Activated CD8-positive, alpha-beta T cell treated with anti-CD3 and anti-CD28 coated beads, Interleukin-2, amount 10 ng/mL, durations not matched to agents 7 days and 5 days (primary cell): Measurements from ENCODE around the gene PRICKLE2. TPM values are rescaled to one million over a fixed set of nuclear protein-coding genes. Genes with fewer than 3 reads are reported as not detected.
"Not testable (repeated sequence)": the region's sequence is repeated elsewhere in the genome, so short reads cannot be mapped to it uniquely, and the experiment has no call there.

ENCODE experiments used
- ATAC-seq: fragments of 150-1000 bp; cut with Tn5 transposase; one replicate; pipeline ENCODE4 v1.10.0; 2021; ENCODE audit warnings: moderate library complexity
- CTCF ChIA-PET: fragments of 350-600 bp; sonication (Branson Sonifier 250); formaldehyde crosslinking; loops from one replicate; lab custom pipeline; 2021; ENCODE audit warnings: antibody characterized with exemption; lab: Charles Lee
- POLR2A ChIA-PET: fragments of 350-600 bp; sonication (Branson Sonifier 250); formaldehyde crosslinking; loops from one replicate; lab custom pipeline; 2021; ENCODE audit warnings: antibody characterized with exemption; lab: Charles Lee
- DNase-seq: peaks from one replicate; pipeline ENCODE4 v3.0.0-alpha.2; 2020
- H3K27ac Mint-ChIP-seq: one replicate; pipeline ENCODE4 v1.8.0; 2021; ENCODE audit warnings: mild to moderate bottlenecking, mixed read lengths
- H3K27me3 Mint-ChIP-seq: one replicate; pipeline ENCODE4 v1.8.0; 2021; ENCODE audit warnings: low read depth, mixed read lengths
- H3K36me3 Mint-ChIP-seq: one replicate; pipeline ENCODE4 v1.8.0; 2021; ENCODE audit warnings: low read depth, mixed read lengths
- H3K4me1 Mint-ChIP-seq: one replicate; pipeline ENCODE4 v1.8.0; 2021; ENCODE audit warnings: low read depth, mixed read lengths
- H3K4me3 Mint-ChIP-seq: one replicate; pipeline ENCODE4 v1.8.0; 2021; ENCODE audit warnings: mild to moderate bottlenecking, mixed read lengths
- H3K9me3 Mint-ChIP-seq: one replicate; pipeline ENCODE4 v1.8.0; 2022; ENCODE audit warnings: mixed read lengths; ENCODE audit not compliant: insufficient read depth
- total RNA-seq, 2 experiments: library from RNA; stranded (reverse); gene quantifications; one replicate each; pipeline ENCODE4 v1.2.3, GENCODE V29; 2021

The PRICKLE2 gene
- total RNA-seq, 2 experiments from 2014 or later, result not detected

- H3K36me3 Mint-ChIP-seq, result no peaks in the 10 kb centered on the region
- no peak for DNase-seq
- H3K9me3 Mint-ChIP-seq, result no peaks in the 10 kb centered on the region
- H3K27me3 Mint-ChIP-seq, result no peaks in the 10 kb centered on the region
- no peak overlapping the region for H3K27ac Mint-ChIP-seq
- no peaks in the 10 kb centered on the region for H3K4me1 Mint-ChIP-seq
- no peak overlapping the region for H3K4me3 Mint-ChIP-seq
- ChIA-PET CTCF (no interaction called here), POLR2A (no interaction called here)
- no peak for ATAC-seq
Observed at GRCh38 chr3:64093211-64093610, 132.1 kb downstream of the PRICKLE2 start.

- Mint-ChIP-seq H3K36me3 (no peaks in the 10 kb centered on the region), H3K27me3 (peaks cover under 1% of the 10 kb centered on the region), H3K9me3 (no peaks in the 10 kb centered on the region), H3K27ac (no peak overlapping the region), H3K4me3 (no peak overlapping the region), H3K4me1 (no peaks in the 10 kb centered on the region)
- CTCF ChIA-PET, result no interaction called here
- POLR2A ChIA-PET, result no interaction called here
- DNase-seq (no peak), ATAC-seq (no peak)
Observed at GRCh38 chr3:64091501-64091900, 133.8 kb downstream of the PRICKLE2 start.

GRCh38 chr3:64089386-64089785 is 135.9 kb downstream of the PRICKLE2 start:
- H3K4me1 Mint-ChIP-seq, H3K9me3 Mint-ChIP-seq, H3K4me3 Mint-ChIP-seq, ATAC-seq, H3K27me3 Mint-ChIP-seq, H3K27ac Mint-ChIP-seq, CTCF ChIA-PET, DNase-seq, H3K36me3 Mint-ChIP-seq, POLR2A ChIA-PET: not testable (repeated sequence)

GRCh38 chr3:64088408-64089205 is 136.7 kb downstream of the PRICKLE2 start:
- Mint-ChIP-seq H3K36me3 (no peaks in the 10 kb centered on the region), H3K4me3 (no peak overlapping the region), H3K27ac (no peak overlapping the region), H3K9me3 (no peaks in the 10 kb centered on the region), H3K4me1 (no peaks in the 10 kb centered on the region), H3K27me3 (peaks cover 8% of the 10 kb centered on the region)
- DNase-seq (no peak), ATAC-seq (no peak)
- ChIA-PET POLR2A (no interaction called here), CTCF (no interaction called here)

- DNase-seq (no peak), ATAC-seq (no peak)
- Mint-ChIP-seq H3K9me3 (no peaks in the 10 kb centered on the region), H3K4me3 (no peak overlapping the region), H3K4me1 (no peaks in the 10 kb centered on the region), H3K27ac (no peak overlapping the region), H3K36me3 (no peaks in the 10 kb centered on the region), H3K27me3 (peaks cover 8% of the 10 kb centered on the region)
- ChIA-PET POLR2A (no interaction called here), CTCF (no interaction called here)
Observed at GRCh38 chr3:64086479-64087252, 138.6 kb downstream of the PRICKLE2 start.

GRCh38 chr3:64084640-64085039 is 140.6 kb downstream of the PRICKLE2 start:
- ChIA-PET CTCF (no interaction called here), POLR2A (no interaction called here)
- peaks cover 8% of the 10 kb centered on the region for H3K27me3 Mint-ChIP-seq
- no peak overlapping the region for H3K4me3 Mint-ChIP-seq
- no peak overlapping the region for H3K27ac Mint-ChIP-seq
- H3K9me3 Mint-ChIP-seq, result no peaks in the 10 kb centered on the region
- DNase-seq (no peak), ATAC-seq (no peak)
- no peaks in the 10 kb centered on the region for H3K36me3 Mint-ChIP-seq
- no peaks in the 10 kb centered on the region for H3K4me1 Mint-ChIP-seq

- ChIA-PET POLR2A (no interaction called here), CTCF (no interaction called here)
- DNase-seq, result no peak
- ATAC-seq, result no peak
- Mint-ChIP-seq H3K36me3 (no peaks in the 10 kb centered on the region), H3K4me1 (no peaks in the 10 kb centered on the region), H3K9me3 (no peaks in the 10 kb centered on the region), H3K27ac (no peak overlapping the region), H3K4me3 (no peak overlapping the region), H3K27me3 (peaks cover 8% of the 10 kb centered on the region)
Observed at GRCh38 chr3:64083575-64083974, 141.7 kb downstream of the PRICKLE2 start.

GRCh38 chr3:64082961-64083541 is 142.2 kb downstream of the PRICKLE2 start:
- no peaks in the 10 kb centered on the region for H3K9me3 Mint-ChIP-seq
- H3K36me3 Mint-ChIP-seq, result no peaks in the 10 kb centered on the region
- no peaks in the 10 kb centered on the region for H3K4me1 Mint-ChIP-seq
- H3K27me3 Mint-ChIP-seq, result peaks cover 8% of the 10 kb centered on the region
- H3K27ac Mint-ChIP-seq, result no peak overlapping the region
- ChIA-PET POLR2A (no interaction called here), CTCF (no interaction called here)
- no peak overlapping the region for H3K4me3 Mint-ChIP-seq
- ATAC-seq (no peak), DNase-seq (no peak)

GRCh38 chr3:64082411-64082810 is 142.9 kb downstream of the PRICKLE2 start:
- ATAC-seq (no peak), DNase-seq (no peak)
- Mint-ChIP-seq H3K4me3 (no peak overlapping the region), H3K27ac (no peak overlapping the region), H3K9me3 (no peaks in the 10 kb centered on the region), H3K27me3 (peaks cover 8% of the 10 kb centered on the region), H3K36me3 (no peaks in the 10 kb centered on the region), H3K4me1 (no peaks in the 10 kb centered on the region)
- ChIA-PET CTCF (no interaction called here), POLR2A (no interaction called here)

GRCh38 chr3:64081235-64081630 is 144.0 kb downstream of the PRICKLE2 start:
- no peak for DNase-seq
- Mint-ChIP-seq H3K4me3 (no peak overlapping the region), H3K4me1 (no peaks in the 10 kb centered on the region), H3K36me3 (no peaks in the 10 kb centered on the region), H3K9me3 (no peaks in the 10 kb centered on the region), H3K27ac (no peak overlapping the region), H3K27me3 (peaks cover 5% of the 10 kb centered on the region)
- ChIA-PET POLR2A (no interaction called here), CTCF (no interaction called here)
- no peak for ATAC-seq

- Mint-ChIP-seq H3K27me3 (peaks cover 4% of the 10 kb centered on the region), H3K9me3 (no peaks in the 10 kb centered on the region), H3K27ac (no peak overlapping the region), H3K4me1 (no peaks in the 10 kb centered on the region), H3K4me3 (no peak overlapping the region), H3K36me3 (no peaks in the 10 kb centered on the region)
- ChIA-PET POLR2A (no interaction called here), CTCF (no interaction called here)
- no peak for DNase-seq
- no peak for ATAC-seq
Observed at GRCh38 chr3:64080616-64081234, 144.5 kb downstream of the PRICKLE2 start.
